NCI-H1436 treated with DMSO at 0.1 percent for 48 hours (cell line): ENCODE measurements around the gene C2orf74.
A peak's percentile ranks its signal among the peaks of the same experiment; 100 is the strongest.
"Not testable (repeated sequence)": the region's sequence is repeated elsewhere in the genome, so short reads cannot be mapped to it uniquely, and the experiment has no call there.

Source experiments
- DNase-seq: peaks from one replicate; lab custom pipeline; 2025; lab: John Stamatoyannopoulos, UW

The C2orf74 gene

GRCh38 chr2:61173116-61173515, 11.1 kb downstream of the C2orf74 start:
- no peak for DNase-seq

DNA sequence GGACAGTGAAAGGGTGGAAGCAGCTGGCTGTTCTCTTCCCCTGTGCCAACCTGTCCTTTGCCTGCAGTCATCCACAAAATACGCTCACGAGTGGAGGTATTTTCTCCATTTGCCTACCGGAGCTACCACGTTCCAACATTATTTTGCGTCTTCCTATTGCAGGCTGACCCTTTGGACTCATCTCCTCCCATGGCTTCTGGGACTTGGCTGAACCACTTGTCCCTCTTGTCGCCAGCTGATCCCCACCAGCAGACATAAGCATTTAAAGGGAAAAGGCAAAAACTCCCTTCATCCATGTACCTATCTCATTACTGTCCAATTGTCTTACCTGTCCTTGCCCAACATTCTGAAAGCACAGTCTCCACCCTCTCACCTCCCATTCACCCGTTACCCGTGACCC, 13.0 kb downstream of the C2orf74 start:
- no peak for DNase-seq

DNA sequence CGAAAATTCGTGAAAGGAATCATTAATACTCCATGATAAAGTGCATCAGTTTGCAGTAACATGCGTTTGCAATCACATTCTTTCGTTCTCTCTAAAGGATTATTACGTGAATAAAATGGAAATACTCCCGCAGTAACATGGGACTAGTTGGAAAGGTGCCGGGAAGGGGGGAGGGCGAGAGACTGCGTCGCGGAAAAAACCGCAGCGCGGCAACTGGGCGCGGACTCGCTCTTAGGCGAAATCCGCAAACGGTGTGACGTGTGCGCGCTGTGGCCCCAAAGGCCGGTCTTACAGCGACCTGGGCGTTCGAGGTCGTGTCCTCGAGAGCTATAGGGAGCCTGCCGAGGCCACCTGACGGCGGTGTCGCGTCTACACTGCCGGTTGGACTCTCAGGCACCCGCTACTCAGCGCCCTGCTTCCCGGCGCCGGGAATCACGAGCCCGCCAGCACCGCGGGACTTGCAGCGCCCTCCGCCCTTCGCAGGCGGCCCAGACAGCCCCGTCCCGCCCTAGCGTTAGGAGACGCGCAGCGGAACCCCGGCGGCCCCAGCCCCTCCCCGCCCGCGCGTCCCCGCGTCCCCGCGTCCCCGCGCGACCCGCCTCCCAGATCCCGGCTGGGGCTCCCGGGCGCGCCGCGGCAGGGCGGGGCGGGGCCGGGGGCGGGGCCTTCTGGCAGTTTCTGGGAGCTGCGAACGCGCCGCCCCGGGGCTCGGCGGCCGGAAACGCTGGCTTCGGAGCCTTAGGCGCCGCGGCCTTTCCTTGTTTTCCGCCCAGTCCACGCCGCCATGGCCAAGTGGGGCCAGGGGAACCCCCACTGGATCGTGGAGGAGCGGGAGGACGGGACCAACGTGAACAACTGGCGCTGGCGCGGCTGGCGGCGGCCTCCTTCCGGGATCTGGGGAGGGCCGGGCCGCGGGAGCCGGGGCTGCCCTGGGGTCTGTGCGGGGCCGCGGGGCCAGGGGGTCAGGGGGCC, 15.1 kb downstream of the C2orf74 start:
- DNase-seq = peak; percentile 28

DNA sequence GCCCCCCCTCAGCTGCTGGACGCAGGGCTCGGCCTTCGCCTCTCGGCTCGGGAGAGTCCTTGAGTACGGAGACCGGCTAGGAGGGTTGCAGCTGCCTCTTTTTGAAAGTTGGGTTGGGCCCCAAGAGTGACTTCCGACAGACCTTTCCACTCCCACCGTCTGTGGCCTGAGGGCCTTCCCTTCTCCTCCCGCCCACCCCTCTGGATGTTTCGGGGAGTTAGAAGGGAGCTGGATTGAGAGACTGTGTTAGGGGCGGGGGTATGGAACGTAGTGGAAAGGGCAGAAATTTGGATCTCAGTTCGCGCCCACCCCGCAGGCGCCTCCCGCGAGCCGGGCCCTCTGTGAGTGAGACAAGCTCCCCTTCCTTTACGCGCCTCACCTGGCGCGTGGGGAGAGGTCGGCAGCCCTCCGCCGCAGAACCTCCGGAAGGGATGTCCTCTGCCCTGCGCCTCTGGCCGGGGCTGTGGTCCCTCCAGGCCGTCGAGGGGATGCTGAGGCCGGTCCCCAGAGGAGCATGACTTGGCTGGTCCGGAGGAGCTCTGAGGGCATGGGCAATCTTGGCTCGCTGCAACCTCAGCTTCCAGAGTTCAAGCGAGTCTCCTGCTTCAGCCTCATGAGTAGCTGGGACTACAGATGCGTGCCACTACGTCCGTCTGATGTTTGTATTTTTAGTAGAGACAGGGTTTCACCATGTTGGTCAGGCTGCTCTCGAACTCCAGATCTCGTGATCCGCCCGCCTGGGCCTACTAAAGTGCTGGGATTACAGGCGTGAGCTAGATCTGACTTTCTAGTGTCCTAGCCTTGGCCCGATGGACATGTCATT, 15.9 kb downstream of the C2orf74 start:
- DNase-seq = no peak

DNA sequence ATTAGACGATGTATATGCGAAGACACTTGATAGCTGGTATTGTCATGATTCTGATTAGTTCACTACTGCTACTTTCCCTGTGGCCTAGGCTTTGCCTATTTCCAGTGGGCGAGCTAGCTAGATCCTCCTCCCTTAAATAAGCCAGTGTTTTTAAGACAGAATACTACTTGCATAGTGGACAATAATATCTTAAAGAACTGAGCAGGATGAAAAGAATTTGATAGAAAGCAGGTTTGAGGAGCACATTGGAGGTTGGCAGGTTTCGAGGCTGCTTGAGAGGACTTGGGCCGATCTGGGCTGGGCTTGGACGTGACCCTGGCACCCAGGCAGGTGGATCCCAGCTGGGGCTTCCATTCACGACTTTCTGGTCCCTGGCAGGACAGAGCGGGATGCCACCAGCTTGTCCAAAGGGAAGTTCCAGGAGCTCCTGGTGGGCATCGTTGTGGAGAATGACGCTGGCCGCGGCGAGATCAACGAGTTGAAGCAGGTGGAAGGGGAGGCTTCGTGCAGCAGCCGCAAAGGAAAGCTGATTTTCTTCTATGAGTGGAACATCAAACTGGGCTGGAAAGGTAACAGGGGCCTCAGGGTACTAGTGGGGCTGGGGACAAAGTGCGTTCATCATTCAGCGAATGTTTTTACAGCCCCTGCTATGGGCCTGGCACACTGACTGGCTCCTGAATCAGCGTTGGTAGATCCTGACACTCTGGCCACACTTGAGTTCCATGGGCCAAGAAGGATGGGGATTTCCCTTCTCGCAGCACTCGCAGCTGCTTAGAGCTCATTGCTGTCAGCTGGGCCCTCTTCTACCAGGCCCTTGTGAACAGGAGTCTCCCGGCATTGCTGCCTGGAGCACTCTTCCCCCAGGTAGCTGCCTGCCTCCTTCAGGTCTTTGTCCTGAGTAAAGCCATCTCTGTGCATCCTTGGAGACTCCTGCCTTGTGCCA, 16.9 kb downstream of the C2orf74 start:
- no peak for DNase-seq

GRCh38 chr2:61179701-61180639, 18.0 kb downstream of the C2orf74 start:
- no peak for DNase-seq

DNA sequence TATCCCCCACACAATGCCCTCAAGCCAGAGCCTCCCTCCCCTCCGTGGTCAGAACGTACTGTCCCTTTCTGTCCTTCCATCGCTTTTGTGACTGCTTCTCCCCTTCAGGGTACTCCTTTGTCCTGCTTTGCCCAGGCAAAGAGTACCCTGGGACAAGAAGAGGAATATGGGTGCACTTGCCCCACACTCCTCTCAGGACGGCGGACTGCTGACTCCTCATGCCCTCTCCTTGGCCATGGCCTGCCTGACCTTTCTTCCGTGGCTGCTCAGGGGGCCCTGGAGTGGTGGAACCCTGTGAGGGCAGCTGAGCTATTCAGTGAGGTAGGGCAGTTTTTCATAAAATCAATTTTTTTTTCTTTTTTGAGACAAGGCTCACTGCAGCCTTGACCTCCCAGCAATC, 18.7 kb downstream of the C2orf74 start:
- no peak for DNase-seq

DNA sequence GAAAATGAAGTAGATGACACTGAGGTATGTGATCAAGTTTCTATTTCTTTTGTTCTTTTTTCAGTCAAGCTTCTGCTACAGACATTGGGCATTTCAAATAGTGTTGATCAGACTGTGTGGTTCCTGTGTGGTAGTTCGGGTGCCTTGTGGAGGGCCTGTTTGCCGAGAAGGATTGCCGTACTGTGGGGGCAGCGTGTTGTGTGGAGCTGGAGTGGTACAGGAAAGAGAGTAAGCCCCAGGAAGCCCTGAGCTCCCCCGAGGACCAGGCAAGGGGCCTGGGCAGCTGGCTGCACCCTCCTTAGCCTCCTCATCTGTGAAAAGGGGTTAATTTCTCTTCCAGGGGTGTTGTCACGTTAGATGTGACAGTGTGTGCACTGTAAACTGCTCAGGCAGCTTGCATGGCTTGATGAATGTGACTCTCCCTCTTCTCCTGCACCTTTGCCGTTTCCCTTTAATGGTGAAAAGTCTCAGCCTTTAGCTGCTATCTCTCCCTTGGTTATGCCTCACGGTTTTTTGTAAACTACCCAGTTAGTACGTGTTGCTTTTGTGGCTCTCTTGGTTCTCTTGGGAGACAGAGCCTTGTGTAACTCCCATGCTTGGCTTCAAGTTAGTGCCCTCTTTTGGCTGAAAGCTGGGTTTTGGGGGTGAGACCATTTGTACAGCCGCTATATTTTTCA, 19.5 kb downstream of the C2orf74 start:
- DNase-seq = no peak

GRCh38 chr2:61182059-61182383, 20.0 kb downstream of the C2orf74 start:
- no peak for DNase-seq

DNA sequence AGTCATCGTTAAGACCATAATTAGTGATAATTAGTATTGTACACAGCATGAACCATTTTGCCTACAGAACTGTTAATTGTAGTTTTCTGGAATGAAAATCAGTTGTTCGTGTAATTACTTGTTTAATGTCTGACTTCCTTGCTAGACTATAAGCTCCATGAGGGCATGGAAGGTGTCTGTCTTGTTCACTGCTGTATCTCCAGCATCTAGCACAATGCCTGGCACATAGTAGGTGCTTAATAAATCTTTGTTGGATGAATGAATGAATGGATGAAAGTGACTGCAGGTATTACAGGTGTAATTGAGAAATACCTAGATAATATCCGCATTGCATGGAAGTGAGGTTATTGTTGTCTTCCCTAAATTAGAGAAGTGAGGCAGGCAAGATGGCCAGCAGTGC, 21.8 kb downstream of the C2orf74 start:
- no peak for DNase-seq

DNA sequence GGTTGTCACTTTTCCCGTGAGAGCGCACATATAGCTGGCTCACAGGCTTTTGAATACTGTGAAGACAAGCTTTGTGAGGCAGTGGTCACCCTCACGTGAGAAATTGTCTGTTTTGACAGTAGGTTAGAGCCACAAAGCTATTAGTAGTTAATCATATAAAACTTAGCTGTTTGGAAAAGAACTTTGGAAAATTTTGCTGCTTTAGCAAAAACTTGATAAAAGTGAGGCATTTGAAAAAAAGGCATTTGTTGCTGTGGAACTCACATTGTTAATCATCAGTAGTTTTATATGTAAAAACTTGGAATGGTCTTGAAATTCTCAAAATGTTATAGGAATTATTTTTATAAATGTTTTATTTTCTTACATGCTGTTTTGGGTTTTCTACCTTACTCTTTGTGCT, 22.3 kb downstream of the C2orf74 start:
- no peak for DNase-seq

GRCh38 chr2:61185231-61185728, 23.3 kb downstream of the C2orf74 start:
- DNase-seq = no peak

GRCh38 chr2:61187085-61187484, 25.1 kb downstream of the C2orf74 start:
- no peak for DNase-seq

GRCh38 chr2:61193670-61194561, 31.9 kb downstream of the C2orf74 start:
- DNase-seq = no peak

GRCh38 chr2:61194646-61195045, 32.7 kb downstream of the C2orf74 start:
- not testable (repeated sequence) for DNase-seq

- DNase-seq = no peak
Measured at GRCh38 chr2:61196671-61197070, 34.7 kb downstream of the C2orf74 start.

GRCh38 chr2:61205132-61205531, 43.1 kb downstream of the C2orf74 start:
- no peak for DNase-seq

DNA sequence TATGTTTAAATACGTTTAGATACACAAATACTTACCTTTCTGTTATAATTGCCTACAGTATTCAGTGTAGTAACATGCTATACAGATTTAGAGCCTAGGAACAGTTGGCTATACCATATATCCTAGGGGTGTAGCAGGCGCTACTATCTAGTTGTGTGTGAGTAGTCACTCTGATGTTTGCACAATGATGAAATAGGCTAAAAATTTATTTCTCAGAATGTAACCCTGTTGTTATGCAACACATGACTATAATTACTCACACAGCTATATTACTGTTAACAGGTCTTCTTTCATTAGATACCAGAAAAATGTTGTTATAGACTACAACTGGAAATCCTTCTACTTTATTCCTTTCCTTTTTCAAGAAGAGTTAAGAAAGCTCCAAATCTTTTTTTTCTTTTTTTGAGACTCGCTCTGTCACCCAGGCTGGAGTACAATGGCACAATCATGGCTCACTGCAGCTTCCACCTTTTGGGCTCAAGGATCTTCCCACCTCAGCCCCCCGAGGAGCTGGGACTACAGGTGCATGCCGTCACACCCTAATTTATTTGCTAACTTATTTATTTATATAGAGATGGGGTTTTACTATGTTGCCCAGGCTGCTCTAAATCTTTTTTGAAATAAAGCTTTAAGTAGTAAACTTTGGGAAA, 48.5 kb downstream of the C2orf74 start:
- no peak for DNase-seq

GRCh38 chr2:61214171-61214570, 52.2 kb downstream of the C2orf74 start:
- DNase-seq = no peak
